Pancreas (tissue), 10 donors: Measurements from ENCODE around the gene HERC2. TPM values are rescaled to one million over a fixed set of nuclear protein-coding genes. Genes with fewer than 3 reads are reported as not detected.

Source experiments
- ATAC-seq, 4 donors: fragments of 200-7000 bp; cut with Tn5 transposase; one replicate each; pipeline versions ENCODE4 v1.8.0 to v1.9.1; 2020; ENCODE audit warnings: mild to moderate bottlenecking in 4 of 4, moderate library complexity in 4 of 4
- DNase-seq, 6 donors: peaks; one replicate each; pipeline ENCODE4 v3.0.0-alpha.2; 2020
- FAIRE-seq: peaks from 2 replicates; lab custom pipeline; 2012; peaks lifted over from hg19 to GRCh38; lab: Jason Lieb, UNC
- H3K27ac ChIP-seq, 4 donors: fragments of 200-600 bp; sonication (generic); 1 replicate in 3 of 4; 2 replicates in 1 of 4; pipeline versions ENCODE4 v1.5.0 to v1.8.0; 2020
- H3K27me3 ChIP-seq, 4 donors: fragments of 200-600 bp; one replicate each; pipeline ENCODE4 v1.8.0; 2021
- H3K36me3 ChIP-seq, 3 donors: fragments of 200-600 bp; sonication (generic) in 1 of 3; one replicate each; pipeline versions ENCODE4 v1.5.0 to v1.8.0; 2020 to 2021
- H3K4me1 ChIP-seq, 3 donors: fragments of 200-600 bp; one replicate each; pipeline ENCODE4 v1.8.0; 2021
- H3K4me3 ChIP-seq, 4 donors: fragments of 200-600 bp; sonication (generic) in 2 of 4; one replicate each; pipeline versions ENCODE4 v1.5.0 to v1.8.0; 2020 to 2021
- H3K9me3 ChIP-seq, 4 donors: fragments of 200-600 bp; one replicate each; pipeline ENCODE4 v1.8.0; 2021
- WGBS, 2 donors: extraction: QIAGEN DNeasy Blood & Tissue Kit; methylation state at CpG; one replicate each; pipeline ENCODE4 v1.1.7; 2013; 5-methylcytosine and 5-hydroxymethylcytosine counted together
- intact Hi-C, 3 donors: fragments of 100-400 bp; cut with DNase I; formaldehyde crosslinking; loops; one replicate each; pipeline versions ENCODE4 v1.11.1 to v1.14.2; 2022
- polyA plus RNA-seq, 2 donors: library from polyadenylated mRNA; stranded (reverse); fragments of 200-250 nt; gene quantifications; one replicate each; pipeline ENCODE4 v1.2.3, GENCODE V29; 2013
- total RNA-seq, 6 donors: library from RNA; stranded (reverse); fragmentation: NEBNext Ultra II Directional in 4 of 6; extraction: Animal tissue kit (Norgen Biotek cat#: 25700) in 4 of 6; gene quantifications; one replicate each; pipeline versions ENCODE4 v1.2.1 to v1.2.4, GENCODE V29; 2021 to 2023
- TF ChIP-seq, protein P1 (sequence below), 4 donors: fragments of 200-600 bp; sonication (generic) in 3 of 4; IDR thresholded peaks; one replicate each; pipeline versions ENCODE4 v1.5.0 to v1.8.0; 2021; ENCODE audit warnings: antibody characterized with exemption in 4 of 4
- donor health status: healthy with polysubstance abuse.
- donor health status: DM: no; HTN: no; CAD: no; lungs with moderate emphysema.
- donor health status: DM: no; HTN: no; CAD: no.
- donor health status: control.
- donor health status: control.
- donor health status: Bipolar disorder and iron deficiency.
- donor health status: DM: yes; HTN: yes; CAD: no.
- donor health status: DM: no; HTN: no; CAD: no.
- donor health status: DM: no; HTN: no; CAD: no.
- donor health status: DM: yes; HTN: yes; CAD: no.

Gene HERC2
- total and polyA plus RNA-seq, 8 donors = 23.7 to 38.7 (median 26.4) TPM

DNA sequence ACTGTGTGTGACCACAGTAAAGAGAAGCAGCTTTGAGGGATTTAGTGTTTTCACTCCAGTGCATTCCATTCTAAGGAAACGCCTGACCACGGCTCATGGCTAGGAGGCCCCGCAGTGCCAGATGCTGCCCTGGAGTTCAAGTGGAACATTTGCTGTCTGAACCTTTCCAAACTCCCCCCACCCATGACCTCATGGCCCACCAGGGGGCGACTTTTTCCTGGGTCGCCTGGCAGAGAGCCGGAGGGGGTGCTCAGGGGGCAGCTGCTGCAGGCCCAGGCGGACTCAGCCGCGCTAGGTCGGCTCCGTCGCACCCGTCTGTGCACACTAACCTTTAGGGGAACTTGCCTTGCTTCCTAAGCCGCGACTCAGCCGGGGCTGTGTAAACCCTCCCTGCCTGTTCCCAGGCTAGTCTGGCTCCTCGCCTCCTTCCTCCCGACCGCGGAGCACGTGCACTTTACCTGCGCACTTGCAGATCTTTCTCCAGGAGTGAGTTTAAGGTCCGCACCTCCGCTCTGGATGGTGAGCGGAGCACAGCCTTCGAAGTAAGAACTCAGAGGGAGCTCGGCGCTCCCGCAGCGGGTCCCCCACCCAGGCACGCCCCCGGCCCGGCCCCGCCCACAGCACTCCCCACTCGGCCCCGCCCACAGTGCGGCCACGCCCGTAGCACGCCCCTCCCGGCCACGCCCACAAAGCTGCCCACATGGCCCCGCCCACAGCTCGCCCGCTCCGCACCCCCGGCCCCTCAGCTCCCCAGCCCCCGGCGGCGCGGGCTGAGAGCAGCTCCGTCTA is 223.0 kb downstream of the HERC2 start, which contains the start of gene OCA2:
Gene OCA2, minus strand, starts transcription at position 550 of the 789 bp plus-strand sequence. CDS start 17,441 bp downstream, outside the sequence.
- ATAC-seq (peak in 3 of 4 donors; percentile 24 to 44 (median 25)), FAIRE-seq (no peak), DNase-seq (peak; percentile 36 to 85 (median 68))
- Histone ChIP-seq H3K9me3 (no peaks in the 10 kb centered on the region), H3K27ac (no peak within 1 kb of the TSS), H3K36me3 (no peaks in the 10 kb centered on the region), H3K4me3 (peak within 1 kb of the TSS in 1 of 4 donors; percentile 36), H3K4me1 (peaks cover 0 to 12% (median 0%) of the 10 kb centered on the region in 3 donors), H3K27me3 (no peaks in the 10 kb centered on the region)
- 10 to 13% methylated on average over 51 to 52 of the region's 52 CpGs for WGBS, 2 donors
- intact Hi-C loops = no loop called here
- TF ChIP-seq, protein P1, sequence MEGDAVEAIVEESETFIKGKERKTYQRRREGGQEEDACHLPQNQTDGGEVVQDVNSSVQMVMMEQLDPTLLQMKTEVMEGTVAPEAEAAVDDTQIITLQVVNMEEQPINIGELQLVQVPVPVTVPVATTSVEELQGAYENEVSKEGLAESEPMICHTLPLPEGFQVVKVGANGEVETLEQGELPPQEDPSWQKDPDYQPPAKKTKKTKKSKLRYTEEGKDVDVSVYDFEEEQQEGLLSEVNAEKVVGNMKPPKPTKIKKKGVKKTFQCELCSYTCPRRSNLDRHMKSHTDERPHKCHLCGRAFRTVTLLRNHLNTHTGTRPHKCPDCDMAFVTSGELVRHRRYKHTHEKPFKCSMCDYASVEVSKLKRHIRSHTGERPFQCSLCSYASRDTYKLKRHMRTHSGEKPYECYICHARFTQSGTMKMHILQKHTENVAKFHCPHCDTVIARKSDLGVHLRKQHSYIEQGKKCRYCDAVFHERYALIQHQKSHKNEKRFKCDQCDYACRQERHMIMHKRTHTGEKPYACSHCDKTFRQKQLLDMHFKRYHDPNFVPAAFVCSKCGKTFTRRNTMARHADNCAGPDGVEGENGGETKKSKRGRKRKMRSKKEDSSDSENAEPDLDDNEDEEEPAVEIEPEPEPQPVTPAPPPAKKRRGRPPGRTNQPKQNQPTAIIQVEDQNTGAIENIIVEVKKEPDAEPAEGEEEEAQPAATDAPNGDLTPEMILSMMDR (IDR thresholded peaks at IDR 0.05) = no peak

DNA sequence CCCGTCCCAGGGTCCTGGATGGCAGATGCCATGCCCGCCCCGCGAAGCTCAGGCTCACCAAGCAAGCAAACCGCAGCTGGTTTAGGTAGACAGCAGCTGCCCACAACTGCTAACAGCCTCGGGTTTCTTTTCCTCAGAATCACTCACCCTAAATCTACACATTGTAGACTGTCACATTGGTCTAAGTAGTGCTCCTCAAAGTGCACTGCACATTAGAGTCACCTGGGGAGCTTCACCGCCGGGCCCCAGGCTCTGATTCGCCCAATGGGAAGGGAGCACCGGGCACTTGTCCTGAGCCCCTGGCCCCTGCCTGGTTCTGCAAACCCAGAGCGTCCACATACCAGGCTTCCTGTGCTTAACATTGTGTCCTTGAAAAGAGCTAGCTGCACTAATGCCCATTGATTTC is 223.6 kb downstream of the HERC2 start:
- Histone ChIP-seq H3K27ac (no peak overlapping the region), H3K27me3 (no peaks in the 10 kb centered on the region), H3K9me3 (no peaks in the 10 kb centered on the region), H3K4me1 (peaks cover 0 to 12% (median 0%) of the 10 kb centered on the region in 3 donors), H3K36me3 (no peaks in the 10 kb centered on the region), H3K4me3 (no peak overlapping the region)
- ATAC-seq (no peak), DNase-seq (peak in 1 of 6 donors; percentile 8), FAIRE-seq (no peak)
- TF ChIP-seq, protein P1 (IDR thresholded peaks at IDR 0.05) = no peak
- WGBS, 2 donors = 74 to 75% methylated on average over 11 of the region's 11 CpGs
- intact Hi-C loops = no loop called here

DNA sequence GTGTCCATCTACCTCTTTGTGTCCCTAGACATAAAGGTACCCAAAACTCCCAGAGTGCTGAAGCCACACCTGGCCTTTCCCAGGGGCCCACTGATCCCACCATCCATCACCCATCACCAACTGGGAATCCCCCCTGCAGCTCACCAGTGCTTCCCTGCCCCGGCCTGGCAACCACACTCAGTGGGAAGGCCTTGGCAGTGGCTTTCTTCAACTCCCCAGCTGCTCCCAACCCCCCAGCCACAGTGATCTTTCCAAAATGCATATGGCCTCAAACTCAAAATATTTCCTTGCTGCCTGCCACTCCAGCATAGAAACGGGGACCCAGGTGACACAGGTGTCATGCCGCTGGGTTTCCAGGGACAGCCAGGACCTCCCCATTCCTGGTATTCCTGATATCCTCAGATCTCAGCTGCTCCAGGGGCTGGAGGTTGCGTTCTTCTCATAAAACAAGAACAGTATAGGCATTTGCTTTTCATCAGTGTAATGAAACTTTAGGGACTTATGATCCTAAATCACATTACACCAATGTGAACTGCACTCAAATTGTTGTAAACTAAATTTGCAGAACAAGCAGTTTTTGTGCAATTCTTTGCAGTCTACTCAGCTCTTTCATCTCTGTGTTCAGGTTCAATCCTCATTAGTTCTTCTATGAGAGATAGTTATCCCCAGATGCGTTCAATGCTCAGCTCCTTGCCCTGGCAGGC is 224.2 kb downstream of the HERC2 start:
- Histone ChIP-seq H3K27me3 (no peaks in the 10 kb centered on the region), H3K9me3 (no peaks in the 10 kb centered on the region), H3K27ac (no peak overlapping the region), H3K4me3 (no peak overlapping the region), H3K4me1 (peaks cover 0 to 12% (median 0%) of the 10 kb centered on the region in 3 donors), H3K36me3 (no peaks in the 10 kb centered on the region)
- TF ChIP-seq, protein P1 (IDR thresholded peaks at IDR 0.05) = no peak
- intact Hi-C loops = no loop called here
- DNase-seq (peak in 2 of 6 donors; percentile 6 to 22), FAIRE-seq (no peak), ATAC-seq (no peak)
- WGBS, 2 donors = 89 to 94% methylated on average over 5 of the region's 5 CpGs

DNA sequence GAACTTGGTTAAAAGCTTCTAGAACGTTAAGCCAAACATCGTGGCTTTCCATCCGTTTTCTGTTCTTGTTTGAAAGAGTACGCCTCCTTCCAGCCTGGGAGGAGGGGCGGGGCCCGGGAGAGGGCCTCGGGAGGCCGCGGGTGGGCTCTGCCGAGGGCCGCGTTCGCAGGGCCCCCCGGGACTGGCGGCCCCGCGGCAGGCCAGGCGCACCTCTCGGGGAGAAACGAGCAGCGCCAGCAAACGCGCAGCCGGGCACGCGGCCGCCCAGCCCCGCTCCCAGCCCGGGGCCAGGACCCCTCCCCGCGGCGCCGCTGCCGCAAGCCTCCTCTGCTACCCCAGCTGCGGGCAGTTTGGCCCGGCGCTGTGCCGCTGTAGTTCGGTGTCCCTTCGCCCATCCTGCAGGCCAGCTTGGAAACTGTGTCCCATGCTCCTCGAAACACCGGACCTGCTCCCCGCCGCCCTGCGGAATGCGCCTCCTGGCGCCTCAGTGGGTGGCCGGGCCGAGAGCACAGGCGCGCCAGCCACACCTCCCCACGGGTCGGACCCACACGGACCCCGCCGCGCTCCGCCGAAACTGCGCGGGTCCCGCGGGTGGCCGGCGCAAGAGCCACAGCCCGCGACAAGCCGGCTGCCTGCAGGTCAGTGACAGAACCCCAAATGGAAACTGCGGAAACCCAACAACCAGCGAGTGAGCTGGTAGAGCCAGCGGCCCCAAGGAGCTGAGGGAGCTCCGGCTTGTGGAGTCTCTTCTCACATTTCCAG is 225.1 kb downstream of the HERC2 start:
- TF ChIP-seq, protein P1 (IDR thresholded peaks at IDR 0.05) = no peak
- H3K36me3 ChIP-seq = no peaks in the 10 kb centered on the region
- H3K4me1 ChIP-seq = peaks cover 0 to 12% (median 0%) of the 10 kb centered on the region in 3 donors
- FAIRE-seq (no peak), DNase-seq (peak in 2 of 6 donors; percentile 21 to 66), ATAC-seq (no peak)
- intact Hi-C loops = no loop called here
- WGBS, 2 donors = 19 to 20% methylated on average over 32 to 72 of the region's 72 CpGs
- H3K4me3 ChIP-seq = peak overlapping the region; percentile 8 to 49 (median 32)
- H3K27ac ChIP-seq = no peak overlapping the region
- no peaks in the 10 kb centered on the region for H3K27me3 ChIP-seq
- H3K9me3 ChIP-seq = no peaks in the 10 kb centered on the region
